HepG2 (cell line): ENCODE data around the gene CYP26B1. TPM values are rescaled to one million over a fixed set of nuclear protein-coding genes. Genes with fewer than 3 reads are reported as not detected.

Experiments used
- ASH2L ChIP-seq: fragments of 300-600, 200-600 bp; sonication (generic); IDR thresholded peaks from 2 replicates; pipeline ENCODE4 v1.7.0; 2017; ENCODE audit warnings: low read depth, mild to moderate bottlenecking, moderate library complexity, mixed read lengths, low read length; ENCODE audit not compliant: insufficient read length
- CENPT ChIP-seq: sonication (generic); formaldehyde crosslinking; IDR thresholded peaks from 2 replicates; pipeline ENCODE4 v1.8.0; 2022; ENCODE audit warnings: low read depth, mild to moderate bottlenecking, moderate library complexity, missing genetic modification reagents
- CREB1 ChIP-seq, 2 experiments: fragments of 450-650 bp in 1 of 2; IDR thresholded peaks; 2 replicates each; pipeline ENCODE4 v1.6.1; 2016 to 2017; ENCODE audit warnings: control low read depth in 1 of 2, mild to moderate bottlenecking in 1 of 2, missing compliant biosample characterization in 1 of 2, missing genetic modification characterization in 1 of 2
- EEA1 ChIP-seq: sonication (generic); formaldehyde crosslinking; IDR thresholded peaks from 2 replicates; pipeline ENCODE4 v1.5.1; 2020; ENCODE audit warnings: mild to moderate bottlenecking, missing genetic modification reagents, borderline replicate concordance
- HIVEP1 ChIP-seq: sonication (generic); formaldehyde crosslinking; IDR thresholded peaks from 2 replicates; pipeline ENCODE4 v1.4.0; 2020; ENCODE audit warnings: mild to moderate bottlenecking, missing genetic modification reagents
- HMGA1 ChIP-seq: sonication (generic); formaldehyde crosslinking; conservative IDR thresholded peaks from 2 replicates; pipeline ENCODE4 v1.4.0; 2020; ENCODE audit warnings: missing genetic modification reagents
- KAT8 ChIP-seq: IDR thresholded peaks from 2 replicates; pipeline ENCODE4 v1.6.1; 2016; ENCODE audit warnings: missing genetic modification reagents, missing compliant biosample characterization
- MEIS1 ChIP-seq: sonication (generic); formaldehyde crosslinking; IDR thresholded peaks from 2 replicates; pipeline ENCODE4 v1.9.0; 2021; ENCODE audit warnings: mild to moderate bottlenecking, missing genetic modification reagents, moderate library complexity, borderline replicate concordance
- RBAK ChIP-seq: sonication (generic); formaldehyde crosslinking; IDR thresholded peaks from 2 replicates; pipeline ENCODE4 v1.5.1; 2020; ENCODE audit warnings: mild to moderate bottlenecking, missing genetic modification reagents
- REPIN1 ChIP-seq: sonication (generic); formaldehyde crosslinking; IDR thresholded peaks from 2 replicates; pipeline ENCODE4 v1.8.0; 2022; ENCODE audit warnings: missing genetic modification reagents, low read depth, mild to moderate bottlenecking, borderline replicate concordance
- RORA ChIP-seq: sonication (generic); formaldehyde crosslinking; IDR thresholded peaks from 2 replicates; pipeline ENCODE4 v1.5.0; 2020; ENCODE audit warnings: mild to moderate bottlenecking, missing genetic modification reagents, moderate library complexity
- STAT5B ChIP-seq: sonication (generic); formaldehyde crosslinking; IDR thresholded peaks from 2 replicates; pipeline ENCODE4 v1.4.0; 2020; ENCODE audit warnings: missing genetic modification reagents
- ZFP36 ChIP-seq: fragments of 150-350 bp; IDR thresholded peaks from 2 replicates; pipeline ENCODE4 v1.6.1; 2018; ENCODE audit warnings: borderline replicate concordance, low read length, low read depth; ENCODE audit not compliant: partially characterized antibody
- ZNF121 ChIP-seq: sonication (generic); formaldehyde crosslinking; IDR thresholded peaks from 2 replicates; pipeline ENCODE4 v1.5.0; 2020; ENCODE audit warnings: mild to moderate bottlenecking, missing genetic modification reagents
- ZNF543 ChIP-seq: sonication (generic); formaldehyde crosslinking; IDR thresholded peaks from 2 replicates; pipeline ENCODE4 v1.4.0; 2020; ENCODE audit warnings: mild to moderate bottlenecking, missing genetic modification reagents
- ZNF564 ChIP-seq: sonication (generic); formaldehyde crosslinking; IDR thresholded peaks from 2 replicates; pipeline ENCODE4 v1.8.1; 2023; ENCODE audit warnings: mild to moderate bottlenecking, missing genetic modification reagents
- ZNF720 ChIP-seq: sonication (generic); formaldehyde crosslinking; IDR thresholded peaks from 2 replicates; pipeline ENCODE4 v1.4.0; 2020; ENCODE audit warnings: missing genetic modification reagents
- polyA plus RNA-seq, 8 experiments: library from polyadenylated mRNA; depleted of rRNA in 3 of 8; stranded (reverse) in 7 of 8; unstranded in 1 of 8; fragments of >200 nt; fragmentation: Illumina TruSeq in 4 of 8; extraction: Trizol in 4 of 8; gene quantifications; 2 replicates each; pipeline versions ENCODE4 v1.2.1 to v1.2.3, GENCODE V29; 2011 to 2016; ENCODE audit warnings: low read depth in 4 of 8, missing spikeins in 1 of 8, mixed read lengths in 1 of 8; ENCODE audit not compliant: insufficient read depth in 1 of 8
- total RNA-seq, 5 experiments: library from RNA; depleted of rRNA; stranded (reverse); fragments of >200 nt; fragmentation: Illumina TruSeq; extraction: Trizol; gene quantifications; 2 replicates each; pipeline ENCODE4 v1.2.3, GENCODE V29; 2016; ENCODE audit warnings: low read depth in 1 of 5
- TF ChIP-seq, protein P1 (sequence below): IDR thresholded peaks from 2 replicates; pipeline ENCODE4 v1.6.1; 2016; ENCODE audit warnings: missing genetic modification reagents, missing compliant biosample characterization
- TF ChIP-seq, protein P2 (sequence below): sonication (generic); formaldehyde crosslinking; IDR thresholded peaks from 2 replicates; pipeline ENCODE4 v1.8.1; 2023; ENCODE audit warnings: missing genetic modification reagents, mild to moderate bottlenecking, borderline replicate concordance
- TF ChIP-seq, protein P3 (sequence below): sonication (generic); formaldehyde crosslinking; IDR thresholded peaks from 2 replicates; pipeline ENCODE4 v1.9.0; 2021; ENCODE audit warnings: missing genetic modification reagents, mild to moderate bottlenecking, borderline replicate concordance
- TF ChIP-seq, protein P4 (sequence below): sonication (generic); formaldehyde crosslinking; conservative IDR thresholded peaks from 2 replicates; pipeline ENCODE4 v1.4.0; 2020; ENCODE audit warnings: missing genetic modification reagents
- TF ChIP-seq, protein P5 (sequence below): sonication (generic); formaldehyde crosslinking; IDR thresholded peaks from 2 replicates; pipeline ENCODE4 v1.4.0; 2020; ENCODE audit warnings: mild to moderate bottlenecking, missing genetic modification reagents
- TF ChIP-seq, protein P6 (sequence below): sonication (generic); formaldehyde crosslinking; IDR thresholded peaks from 2 replicates; pipeline ENCODE4 v1.4.0; 2020; ENCODE audit warnings: missing genetic modification reagents, mild to moderate bottlenecking, borderline replicate concordance

The CYP26B1 gene
- total and polyA plus RNA-seq, 2 of the 13 experiments (the other 11 are each of a cell fraction or from before 2014, with no cell fraction given), result 0.05 to 0.07 TPM

DNA sequence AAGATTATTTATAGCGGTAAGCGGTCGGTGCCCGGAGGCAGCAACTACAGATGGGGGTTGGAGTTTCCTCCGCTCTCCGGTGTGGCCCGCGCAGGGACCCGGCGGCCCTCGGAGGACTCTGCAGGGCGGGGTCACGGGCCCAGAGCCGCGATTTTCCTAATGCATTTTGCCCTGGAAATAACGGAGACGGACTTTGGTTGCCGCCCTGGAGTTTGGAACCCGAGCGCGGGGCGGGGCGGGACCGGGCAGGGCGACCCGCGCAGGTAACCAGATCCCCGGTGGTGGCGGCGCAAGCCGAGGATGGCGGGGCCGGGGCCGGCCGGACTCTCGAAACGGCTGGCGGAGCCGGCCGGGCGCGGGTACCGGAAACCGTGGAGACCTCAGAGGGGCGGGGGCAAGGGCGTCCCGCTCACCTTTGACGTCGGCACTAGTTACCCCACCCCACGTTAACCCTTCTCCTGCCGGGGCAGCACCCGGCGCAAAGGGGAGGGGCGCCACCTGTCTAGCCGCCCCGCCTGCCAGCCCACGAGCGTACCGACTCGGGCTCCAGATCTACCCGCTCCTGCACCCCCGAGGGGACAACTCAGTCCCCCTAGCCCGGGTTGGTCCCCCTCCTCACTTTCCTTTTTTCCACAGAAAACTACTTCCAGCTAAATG, 2.9 kb downstream of the CYP26B1 start (continued):
- TF ChIP-seq EEA1 (CRISPR knock-in tag) (no peak), CREB1 (IDR thresholded peaks at IDR 0.05) (no peak), CREB1 (CRISPR knock-in tag; IDR thresholded peaks at IDR 0.05) (peak; percentile 52), ZFP36 (no peak), RORA (CRISPR knock-in tag) (no peak), HIVEP1 (CRISPR knock-in tag) (no peak), ASH2L (no peak), ZNF564 (CRISPR knock-in tag) (no peak), HMGA1 (CRISPR knock-in tag) (no peak), ZNF720 (no peak), MEIS1 (no peak), ZNF121 (CRISPR knock-in tag) (no peak), CENPT (no peak), ZNF543 (CRISPR knock-in tag) (no peak), REPIN1 (CRISPR knock-in tag) (no peak), RBAK (CRISPR knock-in tag) (no peak), STAT5B (CRISPR knock-in tag) (no peak), KAT8 (CRISPR knock-in tag) (no peak)
- TF ChIP-seq, protein P1, sequence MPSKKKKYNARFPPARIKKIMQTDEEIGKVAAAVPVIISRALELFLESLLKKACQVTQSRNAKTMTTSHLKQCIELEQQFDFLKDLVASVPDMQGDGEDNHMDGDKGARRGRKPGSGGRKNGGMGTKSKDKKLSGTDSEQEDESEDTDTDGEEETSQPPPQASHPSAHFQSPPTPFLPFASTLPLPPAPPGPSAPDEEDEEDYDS (CRISPR knock-in tag), result no peak
- TF ChIP-seq, protein P2, sequence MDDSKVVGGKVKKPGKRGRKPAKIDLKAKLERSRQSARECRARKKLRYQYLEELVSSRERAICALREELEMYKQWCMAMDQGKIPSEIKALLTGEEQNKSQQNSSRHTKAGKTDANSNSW, result no peak
- TF ChIP-seq, protein P3, sequence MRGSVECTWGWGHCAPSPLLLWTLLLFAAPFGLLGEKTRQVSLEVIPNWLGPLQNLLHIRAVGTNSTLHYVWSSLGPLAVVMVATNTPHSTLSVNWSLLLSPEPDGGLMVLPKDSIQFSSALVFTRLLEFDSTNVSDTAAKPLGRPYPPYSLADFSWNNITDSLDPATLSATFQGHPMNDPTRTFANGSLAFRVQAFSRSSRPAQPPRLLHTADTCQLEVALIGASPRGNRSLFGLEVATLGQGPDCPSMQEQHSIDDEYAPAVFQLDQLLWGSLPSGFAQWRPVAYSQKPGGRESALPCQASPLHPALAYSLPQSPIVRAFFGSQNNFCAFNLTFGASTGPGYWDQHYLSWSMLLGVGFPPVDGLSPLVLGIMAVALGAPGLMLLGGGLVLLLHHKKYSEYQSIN (CRISPR knock-in tag), result no peak
- TF ChIP-seq, protein P4, sequence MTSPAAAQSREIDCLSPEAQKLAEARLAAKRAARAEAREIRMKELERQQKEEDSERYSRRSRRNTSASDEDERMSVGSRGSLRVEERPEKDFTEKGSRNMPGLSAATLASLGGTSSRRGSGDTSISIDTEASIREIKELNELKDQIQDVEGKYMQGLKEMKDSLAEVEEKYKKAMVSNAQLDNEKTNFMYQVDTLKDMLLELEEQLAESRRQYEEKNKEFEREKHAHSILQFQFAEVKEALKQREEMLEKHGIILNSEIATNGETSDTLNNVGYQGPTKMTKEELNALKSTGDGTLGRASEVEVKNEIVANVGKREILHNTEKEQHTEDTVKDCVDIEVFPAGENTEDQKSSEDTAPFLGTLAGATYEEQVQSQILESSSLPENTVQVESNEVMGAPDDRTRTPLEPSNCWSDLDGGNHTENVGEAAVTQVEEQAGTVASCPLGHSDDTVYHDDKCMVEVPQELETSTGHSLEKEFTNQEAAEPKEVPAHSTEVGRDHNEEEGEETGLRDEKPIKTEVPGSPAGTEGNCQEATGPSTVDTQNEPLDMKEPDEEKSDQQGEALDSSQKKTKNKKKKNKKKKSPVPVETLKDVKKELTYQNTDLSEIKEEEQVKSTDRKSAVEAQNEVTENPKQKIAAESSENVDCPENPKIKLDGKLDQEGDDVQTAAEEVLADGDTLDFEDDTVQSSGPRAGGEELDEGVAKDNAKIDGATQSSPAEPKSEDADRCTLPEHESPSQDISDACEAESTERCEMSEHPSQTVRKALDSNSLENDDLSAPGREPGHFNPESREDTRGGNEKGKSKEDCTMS (CRISPR knock-in tag), result no peak
- TF ChIP-seq, protein P5, sequence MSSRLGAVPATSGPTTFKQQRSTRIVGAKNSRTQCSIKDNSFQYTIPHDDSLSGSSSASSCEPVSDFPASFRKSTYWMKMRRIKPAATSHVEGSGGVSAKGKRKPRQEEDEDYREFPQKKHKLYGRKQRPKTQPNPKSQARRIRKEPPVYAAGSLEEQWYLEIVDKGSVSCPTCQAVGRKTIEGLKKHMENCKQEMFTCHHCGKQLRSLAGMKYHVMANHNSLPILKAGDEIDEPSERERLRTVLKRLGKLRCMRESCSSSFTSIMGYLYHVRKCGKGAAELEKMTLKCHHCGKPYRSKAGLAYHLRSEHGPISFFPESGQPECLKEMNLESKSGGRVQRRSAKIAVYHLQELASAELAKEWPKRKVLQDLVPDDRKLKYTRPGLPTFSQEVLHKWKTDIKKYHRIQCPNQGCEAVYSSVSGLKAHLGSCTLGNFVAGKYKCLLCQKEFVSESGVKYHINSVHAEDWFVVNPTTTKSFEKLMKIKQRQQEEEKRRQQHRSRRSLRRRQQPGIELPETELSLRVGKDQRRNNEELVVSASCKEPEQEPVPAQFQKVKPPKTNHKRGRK, result no peak
- TF ChIP-seq, protein P6, sequence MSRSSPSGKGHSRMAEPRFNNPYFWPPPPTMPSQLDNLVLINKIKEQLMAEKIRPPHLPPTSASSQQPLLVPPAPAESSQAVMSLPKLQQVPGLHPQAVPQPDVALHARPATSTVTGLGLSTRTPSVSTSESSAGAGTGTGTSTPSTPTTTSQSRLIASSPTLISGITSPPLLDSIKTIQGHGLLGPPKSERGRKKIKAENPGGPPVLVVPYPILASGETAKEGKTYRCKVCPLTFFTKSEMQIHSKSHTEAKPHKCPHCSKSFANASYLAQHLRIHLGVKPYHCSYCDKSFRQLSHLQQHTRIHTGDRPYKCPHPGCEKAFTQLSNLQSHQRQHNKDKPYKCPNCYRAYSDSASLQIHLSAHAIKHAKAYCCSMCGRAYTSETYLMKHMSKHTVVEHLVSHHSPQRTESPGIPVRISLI (CRISPR knock-in tag), result no peak
